Mucosa of stomach (tissue), 1 donor: ENCODE results near the gene IPO9.

Experiments
- H3K27me3 ChIP-seq: one replicate; pipeline ENCODE4 v1.7.0; 2013; ENCODE audit warnings: mild to moderate bottlenecking, low read length; ENCODE audit not compliant: control insufficient read depth, insufficient read depth
- H3K36me3 ChIP-seq: one replicate; pipeline ENCODE4 v1.7.0; 2013; ENCODE audit warnings: low read length; ENCODE audit not compliant: control insufficient read depth, insufficient read depth
- H3K4me1 ChIP-seq: one replicate; pipeline ENCODE4 v1.7.0; 2013; ENCODE audit warnings: mild to moderate bottlenecking, low read length; ENCODE audit not compliant: control insufficient read depth, insufficient read depth
- H3K4me3 ChIP-seq: one replicate; pipeline ENCODE4 v1.7.0; 2013; ENCODE audit warnings: low read length
- H3K9ac ChIP-seq: one replicate; pipeline ENCODE4 v1.7.0; 2013; ENCODE audit warnings: mild to moderate bottlenecking, low read length, moderate library complexity
- H3K9me3 ChIP-seq: one replicate; pipeline ENCODE4 v1.7.0; 2013; ENCODE audit warnings: mild to moderate bottlenecking, low read length, moderate library complexity; ENCODE audit not compliant: control insufficient read depth
- donor health status: Pancreatic carcinoma.

IPO9 gene

DNA sequence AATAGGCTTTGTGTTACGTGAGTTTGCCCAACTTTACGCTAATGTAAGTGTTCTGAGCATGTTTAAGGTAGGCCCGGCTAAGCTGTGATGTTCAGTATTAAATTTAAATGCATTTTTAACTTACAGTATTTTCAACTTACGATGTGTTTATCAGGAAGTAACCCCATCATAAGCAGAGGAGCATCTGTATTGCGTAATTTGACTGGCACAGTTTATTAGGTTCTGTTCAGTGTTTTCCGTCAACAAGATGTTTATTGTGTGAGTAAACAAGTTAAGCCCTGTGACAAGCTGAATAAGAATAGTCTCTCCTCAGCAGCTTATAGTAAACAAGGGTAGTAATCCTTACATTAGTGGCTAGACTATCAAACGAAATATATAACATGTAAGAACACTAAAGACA lies 32.5 kb downstream of the IPO9 start:
- H3K27me3 ChIP-seq = no peaks in the 10 kb centered on the region
- no peaks in the 10 kb centered on the region for H3K9me3 ChIP-seq
- no peak overlapping the region for H3K4me3 ChIP-seq
- H3K36me3 ChIP-seq = no peaks in the 10 kb centered on the region
- H3K9ac ChIP-seq = no peak overlapping the region
- no peaks in the 10 kb centered on the region for H3K4me1 ChIP-seq

DNA sequence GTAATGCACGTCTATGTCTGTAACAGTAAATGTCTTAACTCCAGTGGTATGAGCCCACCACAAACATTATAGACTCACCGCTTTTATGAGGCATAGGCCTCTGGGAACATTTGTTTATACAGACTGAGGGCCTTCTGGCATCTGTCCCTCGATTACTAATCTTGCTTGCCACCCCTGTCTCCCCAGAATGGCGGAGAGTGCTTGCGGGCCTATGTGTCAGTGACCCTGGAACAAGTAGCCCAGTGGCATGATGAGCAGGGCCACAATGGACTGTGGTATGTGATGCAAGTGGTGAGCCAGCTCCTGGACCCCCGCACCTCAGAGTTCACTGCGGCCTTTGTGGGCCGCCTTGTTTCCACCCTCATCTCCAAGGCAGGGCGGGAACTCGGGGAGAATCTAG lies 41.4 kb downstream of the IPO9 start:
- H3K9ac ChIP-seq = no peak overlapping the region
- peaks cover 13% of the 10 kb centered on the region for H3K36me3 ChIP-seq
- H3K4me1 ChIP-seq = no peaks in the 10 kb centered on the region
- H3K9me3 ChIP-seq = no peaks in the 10 kb centered on the region
- H3K27me3 ChIP-seq = no peaks in the 10 kb centered on the region
- H3K4me3 ChIP-seq = no peak overlapping the region

DNA sequence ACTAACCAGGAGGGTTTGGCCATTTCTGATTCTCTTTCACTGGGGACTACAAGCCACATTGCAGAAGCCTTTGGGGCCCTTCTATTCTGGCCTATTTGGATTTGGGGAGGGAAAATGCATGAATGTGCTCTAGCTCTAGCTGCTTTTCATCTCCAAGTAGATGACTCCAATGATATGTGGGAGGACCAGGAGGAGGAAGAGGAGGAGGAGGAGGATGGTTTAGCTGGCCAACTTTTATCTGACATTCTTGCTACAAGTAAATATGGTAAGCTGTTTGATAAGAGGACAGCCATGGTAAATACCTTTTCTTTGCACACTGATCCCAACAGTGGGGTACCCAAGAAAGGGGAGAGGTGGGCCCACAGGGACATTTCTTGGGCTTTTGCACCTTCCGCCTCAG lies 45.7 kb downstream of the IPO9 start:
- Histone ChIP-seq H3K4me1 (peaks cover 4% of the 10 kb centered on the region), H3K36me3 (peaks cover 10% of the 10 kb centered on the region), H3K9me3 (no peaks in the 10 kb centered on the region), H3K27me3 (no peaks in the 10 kb centered on the region), H3K4me3 (no peak overlapping the region), H3K9ac (no peak overlapping the region)

DNA sequence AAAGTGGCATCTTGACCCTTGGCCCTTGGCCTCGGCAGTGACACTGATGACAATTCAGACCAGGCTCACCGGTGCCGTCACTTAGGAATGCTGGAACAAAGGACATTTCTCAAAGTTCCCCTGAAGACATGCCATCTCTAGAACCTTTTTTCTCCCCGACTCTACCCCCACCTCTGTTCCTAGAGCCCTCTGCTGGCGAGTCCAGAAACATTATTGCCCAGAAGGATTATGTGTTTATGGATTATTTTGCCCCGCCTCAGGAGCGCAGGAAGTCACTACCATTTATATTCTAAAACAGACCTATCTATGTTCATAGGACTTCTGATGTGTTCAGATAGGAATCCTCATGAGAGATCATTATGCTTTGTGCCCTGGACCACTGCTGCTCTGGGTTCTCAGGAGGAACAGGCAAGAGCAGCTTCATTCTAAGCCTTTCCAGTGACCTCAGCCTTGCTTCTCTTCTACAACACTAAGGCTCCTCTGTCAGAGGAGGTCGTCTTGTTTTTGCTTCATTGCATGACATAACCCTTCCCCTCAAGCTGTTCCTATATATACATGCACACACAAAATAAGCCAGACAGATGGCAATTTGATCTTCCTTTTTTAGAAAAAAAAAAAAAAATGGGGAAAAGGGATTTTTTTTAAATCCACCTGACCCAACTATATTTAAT lies 47.3 kb downstream of the IPO9 start:
- H3K27me3 ChIP-seq = no peaks in the 10 kb centered on the region
- no peaks in the 10 kb centered on the region for H3K36me3 ChIP-seq
- H3K9me3 ChIP-seq = no peaks in the 10 kb centered on the region
- H3K4me1 ChIP-seq = peaks cover 4% of the 10 kb centered on the region
- H3K9ac ChIP-seq = no peak overlapping the region
- H3K4me3 ChIP-seq = no peak overlapping the region

GRCh38 chr1:201877877-201878401 lies 49.0 kb downstream of the IPO9 start:
- Histone ChIP-seq H3K9ac (no peak overlapping the region), H3K36me3 (no peaks in the 10 kb centered on the region), H3K27me3 (no peaks in the 10 kb centered on the region), H3K4me1 (peaks cover 4% of the 10 kb centered on the region), H3K9me3 (no peaks in the 10 kb centered on the region), H3K4me3 (no peak overlapping the region)

- H3K4me3 ChIP-seq = no peak overlapping the region
- no peaks in the 10 kb centered on the region for H3K36me3 ChIP-seq
- no peak overlapping the region for H3K9ac ChIP-seq
- peaks cover 14% of the 10 kb centered on the region for H3K4me1 ChIP-seq
- no peaks in the 10 kb centered on the region for H3K27me3 ChIP-seq
- no peaks in the 10 kb centered on the region for H3K9me3 ChIP-seq
Measured at GRCh38 chr1:201880928-201881571, 52.1 kb downstream of the IPO9 start.

DNA sequence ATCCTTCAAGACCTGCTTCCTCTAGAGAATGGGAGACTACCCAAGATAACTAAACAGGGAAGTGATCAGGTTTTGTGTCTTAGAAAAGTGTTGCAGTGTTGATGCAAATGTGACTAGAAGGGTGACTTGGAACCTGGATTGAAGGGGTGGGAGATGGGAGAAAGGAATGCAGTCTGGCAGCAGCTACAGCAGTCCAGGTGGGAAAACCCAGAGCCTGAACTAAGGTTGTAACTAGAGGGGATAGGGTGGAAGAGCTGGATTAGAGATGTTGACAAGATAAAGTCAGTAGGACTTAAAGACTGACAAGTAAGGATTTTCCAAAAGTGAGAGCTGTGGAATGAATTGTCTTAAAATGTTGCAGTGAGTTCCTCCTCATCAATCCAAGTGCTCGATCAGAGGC lies 52.7 kb downstream of the IPO9 start:
- no peaks in the 10 kb centered on the region for H3K36me3 ChIP-seq

DNA sequence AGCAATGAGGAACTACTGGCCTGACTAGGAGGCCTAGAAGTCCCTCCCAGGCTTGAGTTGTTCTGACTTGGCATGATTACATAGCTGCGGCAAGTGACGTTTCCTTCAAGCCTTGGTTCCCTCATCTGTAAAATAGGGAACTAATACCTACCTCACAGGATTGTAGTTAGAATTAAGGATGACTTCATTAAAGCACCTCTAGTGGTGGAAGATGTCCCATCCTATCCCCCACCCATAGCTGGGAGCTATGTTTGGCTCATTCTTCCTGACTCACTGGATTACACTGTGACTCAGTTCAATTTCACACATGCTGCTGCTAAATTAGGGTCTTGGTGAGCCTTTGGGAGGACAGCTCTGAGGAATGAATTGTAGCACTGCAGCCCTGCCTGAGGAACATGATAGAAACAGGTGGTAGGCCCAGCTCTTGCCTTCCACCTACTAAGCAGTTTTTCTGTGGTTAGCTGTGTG lies 53.7 kb downstream of the IPO9 start:
- Histone ChIP-seq H3K9me3 (no peaks in the 10 kb centered on the region), H3K36me3 (no peaks in the 10 kb centered on the region), H3K4me1 (peaks cover 10% of the 10 kb centered on the region), H3K9ac (no peak overlapping the region), H3K4me3 (no peak overlapping the region), H3K27me3 (peaks cover 13% of the 10 kb centered on the region)

More for the DNA sequence above, 52.7 kb downstream of the IPO9 start:
- Histone ChIP-seq H3K27me3 (peaks cover 2% of the 10 kb centered on the region), H3K9me3 (no peaks in the 10 kb centered on the region), H3K4me1 (peaks cover 14% of the 10 kb centered on the region), H3K9ac (no peak overlapping the region), H3K4me3 (no peak overlapping the region)

DNA sequence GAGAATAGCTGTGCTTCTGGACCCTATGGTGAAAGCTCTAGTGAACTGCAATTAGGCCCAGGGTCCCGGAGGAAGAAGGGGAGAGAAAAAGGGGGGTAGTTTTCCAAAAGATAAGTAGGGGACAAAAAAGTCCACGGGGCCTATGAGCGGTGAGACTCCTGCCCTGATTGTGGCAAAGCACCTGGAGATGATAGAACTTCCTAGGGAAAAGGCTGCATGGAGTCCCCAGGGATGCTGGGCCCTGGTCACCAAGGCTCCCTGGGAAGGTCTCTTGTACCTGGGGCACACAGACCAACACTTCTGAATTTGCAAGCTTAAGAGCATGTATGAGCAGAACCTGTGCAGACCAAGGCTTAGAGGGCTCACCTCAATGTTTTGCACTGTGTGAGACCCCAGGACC lies 54.3 kb downstream of the IPO9 start:
- no peak overlapping the region for H3K4me3 ChIP-seq
- H3K4me1 ChIP-seq = peaks cover 14% of the 10 kb centered on the region
- no peaks in the 10 kb centered on the region for H3K36me3 ChIP-seq
- no peaks in the 10 kb centered on the region for H3K9me3 ChIP-seq
- H3K9ac ChIP-seq = no peak overlapping the region
- peaks cover 19% of the 10 kb centered on the region for H3K27me3 ChIP-seq

DNA sequence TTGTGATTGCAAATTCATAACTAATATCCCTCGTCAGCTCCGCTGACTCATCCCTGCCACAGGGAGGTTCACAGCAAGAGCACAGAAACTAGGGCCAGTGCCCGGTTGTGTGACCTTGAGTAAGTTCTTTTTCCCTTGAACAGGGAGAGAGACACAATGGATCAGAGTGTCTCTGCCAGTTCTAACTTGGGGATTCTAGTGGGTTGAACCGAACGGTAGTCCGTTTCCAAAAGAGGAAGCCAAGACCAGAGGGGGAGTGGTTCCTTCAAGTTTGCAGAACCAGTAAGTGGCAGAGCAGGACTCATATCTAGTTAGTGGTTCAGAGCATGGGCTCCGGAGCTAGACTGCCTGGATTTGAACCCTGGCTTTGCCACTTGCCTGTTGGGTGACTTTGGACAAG lies 54.8 kb downstream of the IPO9 start:
- Histone ChIP-seq H3K4me3 (no peak overlapping the region), H3K9ac (no peak overlapping the region), H3K36me3 (no peaks in the 10 kb centered on the region), H3K4me1 (peaks cover 18% of the 10 kb centered on the region), H3K9me3 (no peaks in the 10 kb centered on the region), H3K27me3 (peaks cover 22% of the 10 kb centered on the region)

- peaks cover 24% of the 10 kb centered on the region for H3K4me1 ChIP-seq
- H3K27me3 ChIP-seq = peaks cover 28% of the 10 kb centered on the region
- H3K9me3 ChIP-seq = no peaks in the 10 kb centered on the region
- H3K9ac ChIP-seq = no peak overlapping the region
- no peak overlapping the region for H3K4me3 ChIP-seq
- H3K36me3 ChIP-seq = no peaks in the 10 kb centered on the region
Measured at GRCh38 chr1:201884425-201884824, 55.5 kb downstream of the IPO9 start.

GRCh38 chr1:201885531-201886075 lies 56.6 kb downstream of the IPO9 start:
- Histone ChIP-seq H3K9ac (no peak overlapping the region), H3K27me3 (peaks cover 37% of the 10 kb centered on the region), H3K4me1 (peaks cover 28% of the 10 kb centered on the region), H3K9me3 (no peaks in the 10 kb centered on the region), H3K36me3 (no peaks in the 10 kb centered on the region), H3K4me3 (no peak overlapping the region)
